Measurements from ENCODE around the gene SAMM50. TPM values are rescaled to one million over a fixed set of nuclear protein-coding genes. Genes with fewer than 3 reads are reported as not detected.

SAMM50 gene
- total RNA-seq, 1 experiment from 2014 or later, result 40.8 TPM

GRCh38 chr22:43919106-43919973, 35.9 kb upstream of the SAMM50 start:
- DNase-seq (ENCODE audit: low read depth, low spot score) (no peak), ATAC-seq (no peak)
- BruUV-seq (replicated peaks), result no TSS peak
- Histone ChIP-seq H3K79me2 (ENCODE audit: insufficient read depth, low read length) (no peaks in the 10 kb centered on the region), H3K36me3 (ENCODE audit: control insufficient read depth in 1 of 2, insufficient read depth in 2 of 2, low read length in 2 of 2) (no peaks in the 10 kb centered on the region), H3K4me1 (ENCODE audit: control insufficient read depth in 1 of 2, insufficient read depth in 2 of 2, low read length in 2 of 2) (peaks cover 26 to 30% of the 10 kb centered on the region in 2 experiments), H2AFZ (ENCODE audit: low read depth, low read length, poor library complexity, severe bottlenecking) (no peak overlapping the region), H3K9me3 (ENCODE audit: control insufficient read depth in 1 of 2, insufficient read depth in 1 of 2, low read depth in 1 of 2, low read length in 2 of 2) (no peaks in the 10 kb centered on the region), H3K9ac (ENCODE audit: low read length) (no peak overlapping the region), H3K27ac (ENCODE audit: low read depth, low read length) (no peak overlapping the region), H3K4me2 (ENCODE audit: low read length) (no peak overlapping the region), H4K20me1 (ENCODE audit: insufficient read depth) (no peaks in the 10 kb centered on the region), H3K9me2 (ENCODE audit: insufficient read depth) (no peaks in the 10 kb centered on the region), H3K27me3 (ENCODE audit: insufficient read depth, low read length) (no peaks in the 10 kb centered on the region), H3K4me3 (replicated peaks in 1 of 2; ENCODE audit: low read depth in 1 of 2, low read length in 2 of 2) (no peak overlapping the region)
- TF ChIP-seq SP1 (IDR thresholded peaks at IDR 0.05; ENCODE audit: low read depth) (no peak), ELF1 (IDR thresholded peaks at IDR 0.05; ENCODE audit: borderline replicate concordance, low read depth) (no peak)
- ChIA-PET RAD21 (ENCODE audit: low non-redundant PET in 1 of 2, low total read pairs in 2 of 2, uncharacterized antibody in 2 of 2, unreplicated experiment in 2 of 2) (no interaction called here), POLR2A (no interaction called here), CTCF (interaction anchor here (1.2 kb wide), 1 partner anchor 34 kb away, joined by 4 read pairs; no protein-coding TSS in a partner anchor)
- intact Hi-C loops (cut with micrococcal nuclease), result no loop called here

GRCh38 chr22:43921370-43921769, 33.9 kb upstream of the SAMM50 start:
- H4K20me1 ChIP-seq (ENCODE audit: insufficient read depth), result no peaks in the 10 kb centered on the region
- no peaks in the 10 kb centered on the region for H3K27me3 ChIP-seq (ENCODE audit: insufficient read depth, low read length)
- no peaks in the 10 kb centered on the region for H3K9me2 ChIP-seq (ENCODE audit: insufficient read depth)
- H3K79me2 ChIP-seq (ENCODE audit: insufficient read depth, low read length), result no peaks in the 10 kb centered on the region
- DNase-seq (ENCODE audit: low read depth, low spot score), result peak; percentile 52
- peak overlapping the region in 1 of 2 experiments; percentile 37; a peak in 2 of 4 replicates for H3K4me3 ChIP-seq (replicated peaks in 1 of 2; ENCODE audit: low read depth in 1 of 2, low read length in 2 of 2)
- H2AFZ ChIP-seq (ENCODE audit: low read depth, low read length, poor library complexity, severe bottlenecking), result no peak overlapping the region
- RAD21 ChIA-PET (ENCODE audit: low non-redundant PET in 1 of 2, low total read pairs in 2 of 2, uncharacterized antibody in 2 of 2, unreplicated experiment in 2 of 2), result no interaction called here
- ATAC-seq, result peak; percentile 50
- H3K36me3 ChIP-seq (ENCODE audit: control insufficient read depth in 1 of 2, insufficient read depth in 2 of 2, low read length in 2 of 2), result no peaks in the 10 kb centered on the region
- no TSS peak for BruUV-seq (replicated peaks)
- H3K9me3 ChIP-seq (ENCODE audit: control insufficient read depth in 1 of 2, insufficient read depth in 1 of 2, low read depth in 1 of 2, low read length in 2 of 2), result no peaks in the 10 kb centered on the region
- H3K9ac ChIP-seq (ENCODE audit: low read length), result no peak overlapping the region
- H3K4me2 ChIP-seq (ENCODE audit: low read length), result peak overlapping the region; percentile 76
- intact Hi-C loops (cut with micrococcal nuclease), result no loop called here
- POLR2A ChIA-PET, result interaction anchor here (1.1 kb wide), 1 partner anchor 30 kb away, joined by 3 read pairs; no protein-coding TSS in a partner anchor
- H3K4me1 ChIP-seq (ENCODE audit: control insufficient read depth in 1 of 2, insufficient read depth in 2 of 2, low read length in 2 of 2), result peaks cover 40 to 46% of the 10 kb centered on the region in 2 experiments
- no peak overlapping the region; the same call in 1 of the 2 replicates for H3K27ac ChIP-seq (ENCODE audit: low read depth, low read length)
- CTCF ChIA-PET, result interaction anchor here (1.0 to 1.7 kb wide), 3 partner anchors 20 to 38 kb away, joined by 4 to 8 read pairs (median 5); no protein-coding TSS in a partner anchor
- TF ChIP-seq YY1 (IDR thresholded peaks at IDR 0.05; ENCODE audit: extremely low read depth, insufficient replicate concordance, low read depth, low read length) (no peak), EGR1 (IDR thresholded peaks at IDR 0.05; ENCODE audit: low read depth) (no peak), FOSL1 (IDR thresholded peaks at IDR 0.05; ENCODE audit: low read depth) (peak; percentile 60), EZH2phosphoT487 (IDR thresholded peaks at IDR 0.05; ENCODE audit: borderline replicate concordance) (no peak), POLR2AphosphoS5 (IDR thresholded peaks at IDR 0.05; ENCODE audit: low read depth, low read length) (no peak), SRF (IDR thresholded peaks at IDR 0.05; ENCODE audit: low read depth) (no peak), RAD21 (IDR thresholded peaks at IDR 0.05; ENCODE audit: low read depth) (no peak), CTCF (IDR thresholded peaks at IDR 0.05 in 2 of 3, conservative IDR thresholded peaks at IDR 0.05 in 1 of 3; ENCODE audit: borderline replicate concordance in 1 of 3, insufficient read depth in 1 of 3, low read depth in 2 of 3, low read length in 2 of 3) (no peak), ZBTB33 (IDR thresholded peaks at IDR 0.05; ENCODE audit: extremely low read depth, insufficient replicate concordance, low read length) (no peak), ZFX (IDR thresholded peaks at IDR 0.05) (no peak), POLR2A (IDR thresholded peaks at IDR 0.05; ENCODE audit: borderline replicate concordance, extremely low read depth, insufficient read depth, insufficient read length) (no peak), MAX (IDR thresholded peaks at IDR 0.05) (no peak; the same call in 1 of the 2 replicates)
